GM21723 (cell line): ENCODE data around the gene REX1BD.
"Not testable (repeated sequence)": the region's sequence is repeated elsewhere in the genome, so short reads cannot be mapped to it uniquely, and the experiment has no call there.

ENCODE experiments used
- ATAC-seq: cut with Tn5 transposase; IDR thresholded peaks from one replicate; pipeline ENCODE4 v1.9.1; 2021; ENCODE audit warnings: mild to moderate bottlenecking, moderate library complexity; ENCODE audit not compliant: unreplicated experiment

Gene REX1BD

DNA sequence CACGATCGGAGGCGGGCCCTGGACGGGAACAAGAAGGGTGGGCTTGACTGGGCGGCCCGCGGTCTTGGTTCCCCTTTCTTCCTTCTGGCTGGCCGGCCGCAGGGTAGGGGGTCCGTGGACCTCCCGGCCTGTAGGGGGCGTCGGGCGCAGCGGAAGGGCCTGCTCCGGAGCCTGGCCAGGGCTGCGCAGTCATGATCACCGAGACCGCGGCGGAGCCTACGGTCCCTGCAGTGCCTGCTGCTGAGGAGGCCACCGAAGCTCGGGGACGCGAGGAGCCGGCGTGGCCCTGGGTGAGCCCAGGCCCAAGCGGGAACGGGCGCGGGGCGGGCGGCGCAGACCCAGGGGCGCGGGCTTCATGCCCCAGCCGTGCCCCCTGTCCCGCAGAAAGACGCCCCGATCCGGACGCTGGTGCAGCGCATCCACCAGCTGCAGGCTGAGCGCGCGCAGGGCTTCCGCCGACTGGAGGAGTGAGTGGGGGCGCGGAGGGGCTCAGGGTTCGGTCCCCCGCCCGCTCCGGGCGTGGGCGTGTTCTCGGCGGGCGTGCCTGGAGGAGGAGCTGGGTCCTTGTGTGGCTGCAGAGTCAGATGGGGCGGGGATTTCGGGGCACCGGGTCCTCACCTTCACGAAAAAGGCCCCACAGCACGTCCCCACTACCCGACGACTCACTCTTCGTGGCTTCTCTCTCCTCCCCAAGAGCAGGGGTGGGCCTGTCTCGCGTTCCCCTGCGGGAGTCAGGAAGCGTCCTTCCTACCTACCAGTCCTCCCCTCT is at the start of gene REX1BD:
REX1BD (plus strand) TSS at position 188 of the 769 bp plus-strand sequence; CDS start at position 192, 4 bp downstream.
- peak; percentile 73 for ATAC-seq

DNA sequence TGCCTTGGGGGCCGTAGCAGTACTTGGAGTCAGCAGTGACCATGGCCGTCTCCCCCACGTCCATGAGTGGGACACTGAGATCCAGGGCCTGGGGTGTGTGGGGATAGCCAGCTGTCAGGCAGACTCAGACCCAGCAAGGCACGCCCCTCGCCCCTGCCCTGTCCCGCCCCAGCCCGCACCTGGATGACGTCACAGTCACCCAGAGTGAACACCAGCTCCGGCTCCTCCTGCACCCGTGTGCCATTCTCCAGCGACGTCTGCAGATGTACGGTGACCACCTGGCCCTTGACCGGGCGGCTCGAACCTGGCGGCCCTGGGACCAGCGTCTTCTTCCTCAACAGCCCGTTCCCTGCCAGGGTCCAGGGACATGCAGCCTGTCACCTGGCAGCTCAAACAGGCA is 49.2 kb upstream of the REX1BD start:
- no peak for ATAC-seq

DNA sequence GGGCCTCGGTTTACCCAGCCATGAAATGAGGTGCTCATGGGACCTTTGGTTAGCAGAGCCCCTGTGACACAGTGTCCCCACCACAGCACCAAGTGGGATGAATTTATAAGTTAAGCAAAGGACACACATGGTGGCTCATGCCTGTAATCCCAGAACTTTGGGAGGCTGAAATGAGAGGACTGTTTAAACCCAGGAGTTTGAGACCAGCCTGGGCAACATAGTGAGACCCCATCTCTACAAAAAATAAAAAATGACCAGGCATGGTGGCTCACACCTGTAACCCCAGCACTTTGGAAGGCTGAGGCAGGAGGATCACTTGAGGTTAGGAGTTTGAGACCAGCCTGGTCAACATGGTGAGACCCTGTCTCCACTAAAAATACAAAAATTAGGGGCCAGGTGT is 48.4 kb upstream of the REX1BD start:
- ATAC-seq = not testable (repeated sequence)

DNA sequence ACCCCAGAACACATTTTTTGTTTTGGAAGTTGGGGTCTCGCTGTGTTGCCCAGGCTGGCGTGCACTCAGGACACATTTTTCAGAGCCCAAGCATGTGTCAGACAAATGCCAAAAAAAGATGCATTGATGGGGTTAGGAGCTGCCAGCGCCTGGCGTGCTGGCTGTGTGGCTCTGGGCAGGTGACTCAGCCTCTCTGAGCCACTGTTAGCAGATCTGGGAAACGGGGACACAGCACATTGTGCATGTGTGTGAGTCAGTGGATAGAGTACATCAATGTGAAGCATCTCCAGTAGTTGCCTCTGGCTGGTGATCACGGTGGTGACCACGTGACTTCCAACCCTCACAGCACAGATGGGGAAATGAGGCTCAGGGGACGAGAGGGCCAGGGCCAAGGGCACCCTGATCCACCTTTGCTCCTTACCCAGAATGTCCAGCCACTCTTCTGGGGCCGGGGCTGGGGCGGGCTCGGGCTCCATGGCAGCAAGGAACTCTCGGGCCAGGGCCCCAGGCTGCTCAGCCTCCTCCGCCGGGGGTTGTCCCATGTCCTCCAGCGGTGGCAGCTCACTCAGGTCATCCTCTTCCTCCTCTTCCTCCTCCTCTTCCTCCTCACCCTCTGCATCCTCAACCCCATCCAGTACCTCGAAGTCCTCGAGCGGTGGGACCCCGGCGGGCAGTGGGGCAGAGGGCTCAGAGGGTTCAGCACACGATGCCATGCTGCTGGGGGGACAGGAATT is 47.2 kb upstream of the REX1BD start:
- ATAC-seq = no peak

DNA sequence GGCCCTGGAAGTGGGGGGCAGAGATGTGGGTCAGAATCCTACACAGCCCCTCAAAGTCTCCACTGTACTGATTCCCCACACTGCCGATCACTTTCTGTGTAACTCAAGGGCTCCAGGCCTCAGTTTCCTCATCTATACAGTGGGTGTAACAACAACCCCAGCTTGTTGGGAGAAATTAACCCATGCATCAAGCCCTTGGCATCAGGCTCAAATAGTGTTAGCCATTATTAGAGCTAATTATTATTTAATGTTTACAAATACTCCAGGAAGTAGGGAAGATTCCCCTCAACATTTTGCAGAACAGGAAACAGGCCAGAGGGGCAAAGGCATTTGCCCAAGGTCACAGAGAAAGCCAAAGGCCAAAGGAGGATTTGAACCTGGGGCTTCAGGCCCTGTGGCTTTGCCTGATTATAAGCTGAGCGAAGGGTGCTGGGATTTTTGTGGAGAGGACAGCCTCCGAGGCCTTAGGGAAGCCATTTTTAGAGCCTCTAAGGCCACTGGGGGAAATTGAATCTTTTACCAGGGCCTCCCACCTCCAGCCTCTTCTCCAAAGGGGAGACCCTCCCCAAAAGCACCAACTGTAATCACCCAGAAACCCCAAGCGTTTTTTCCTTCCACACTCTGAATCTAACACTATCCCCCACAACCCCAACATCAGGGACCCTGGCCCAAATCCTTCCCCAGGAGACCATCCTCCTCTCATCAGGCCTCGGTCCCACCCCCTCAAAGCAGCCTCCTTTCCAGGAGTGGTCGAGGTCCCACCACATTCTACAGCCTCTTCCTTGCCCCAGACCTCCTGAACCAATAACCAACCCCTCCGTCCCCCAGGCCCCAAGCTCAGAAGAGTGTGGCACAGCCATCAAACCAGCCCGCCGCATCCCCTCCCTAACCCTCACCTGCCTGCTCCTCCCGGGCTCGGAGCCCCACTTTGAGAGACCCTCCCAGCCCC is 46.3 kb upstream of the REX1BD start:
- no peak for ATAC-seq

DNA sequence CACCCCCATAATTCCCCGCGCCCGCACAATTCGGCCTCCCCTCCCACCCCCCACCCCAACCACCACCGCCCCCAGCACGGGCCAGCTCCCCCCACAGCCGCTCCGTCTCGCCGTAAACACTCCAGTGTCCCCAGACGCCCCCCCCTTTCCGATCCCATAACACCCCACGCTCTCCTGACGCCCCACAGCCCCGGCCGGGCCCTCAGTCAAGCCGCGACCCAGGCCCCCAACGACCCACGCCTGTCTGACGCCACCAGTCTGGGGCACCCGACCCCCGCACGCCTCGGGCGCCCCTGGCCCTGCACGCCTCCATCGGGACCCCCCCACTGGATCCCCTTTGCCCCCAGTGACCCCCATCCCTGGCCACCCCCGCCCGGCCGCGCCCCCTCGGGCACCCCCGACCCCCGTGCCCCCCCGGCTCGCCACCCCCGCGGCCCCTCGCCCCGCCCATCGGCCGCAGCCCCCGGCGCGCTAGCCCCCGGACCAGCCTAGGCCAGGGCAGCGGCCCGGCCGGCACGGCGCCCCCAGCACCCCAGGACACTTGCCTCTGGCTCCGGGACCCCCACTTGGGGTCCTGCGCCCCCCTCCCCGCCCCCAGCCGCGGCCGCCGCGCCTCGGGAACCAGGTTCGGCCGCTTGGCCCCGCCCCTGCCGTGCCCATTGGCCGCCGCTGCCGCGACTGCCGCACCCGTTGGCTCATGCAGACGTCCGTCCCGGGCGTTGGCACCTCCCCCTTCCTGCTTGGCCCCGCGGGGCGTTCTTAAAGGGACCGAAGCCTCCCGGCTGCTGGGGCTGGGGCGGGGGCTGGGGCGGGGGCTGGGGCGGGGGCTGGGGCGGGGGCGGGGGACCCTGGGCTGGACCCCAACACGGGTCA is 45.4 kb upstream of the REX1BD start, which contains the start of gene FKBP8:
FKBP8 (minus strand) TSS at position 633 of the 873 bp plus-strand sequence. CDS start 1,603 bp downstream, outside the sequence.
- peak; percentile 86 for ATAC-seq

DNA sequence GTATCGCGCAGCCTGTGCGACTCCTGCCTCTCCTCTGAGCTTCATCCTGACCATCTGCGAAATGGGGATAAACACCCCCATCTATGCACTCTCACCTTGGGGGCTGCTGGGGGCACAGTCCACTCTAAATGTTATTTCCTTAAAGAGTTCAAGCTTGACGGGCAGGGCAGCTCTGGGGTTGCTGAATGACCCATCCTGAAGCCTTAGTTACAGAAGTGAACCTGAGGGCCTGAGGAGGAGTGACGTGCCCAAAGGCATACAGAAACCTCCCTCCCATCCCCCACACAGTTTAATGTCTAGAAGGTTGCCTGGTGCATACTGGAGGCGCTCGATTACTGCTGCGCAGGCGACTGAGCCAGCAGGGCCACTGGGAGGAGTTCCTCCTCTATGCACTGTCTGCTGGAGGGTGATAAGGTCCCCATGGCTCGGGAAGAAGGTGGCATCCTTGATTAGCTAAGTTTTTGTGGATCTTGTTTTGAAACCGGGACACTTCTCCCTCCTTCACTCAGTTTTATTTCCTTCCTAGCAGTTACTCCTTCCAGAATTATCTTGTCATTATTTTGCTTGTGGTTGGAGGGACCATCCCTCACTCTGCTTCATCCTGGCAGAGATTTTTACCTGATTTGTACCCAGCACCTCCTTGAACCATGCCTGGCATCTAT is 44.7 kb upstream of the REX1BD start:
- ATAC-seq = peak; percentile 71

DNA sequence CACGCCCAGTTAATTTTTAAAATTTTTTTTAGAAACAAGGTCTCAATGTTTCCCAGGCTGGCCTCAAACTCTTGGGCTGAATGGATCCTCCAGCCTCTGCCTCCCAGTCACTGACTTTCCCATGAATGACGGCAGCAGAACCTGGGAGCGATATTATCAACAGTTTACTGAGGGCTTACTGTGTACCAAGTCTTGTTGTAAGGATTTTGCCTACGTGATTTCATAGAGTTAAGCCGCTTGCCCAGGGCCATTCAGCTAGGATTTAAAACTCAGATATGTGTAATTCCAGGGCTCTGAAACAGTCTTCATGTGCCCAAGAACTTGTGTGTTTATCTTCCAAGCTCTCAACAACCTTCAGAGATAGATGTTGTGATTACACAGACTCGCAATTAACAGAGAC is 37.0 kb upstream of the REX1BD start:
- ATAC-seq = no peak

DNA sequence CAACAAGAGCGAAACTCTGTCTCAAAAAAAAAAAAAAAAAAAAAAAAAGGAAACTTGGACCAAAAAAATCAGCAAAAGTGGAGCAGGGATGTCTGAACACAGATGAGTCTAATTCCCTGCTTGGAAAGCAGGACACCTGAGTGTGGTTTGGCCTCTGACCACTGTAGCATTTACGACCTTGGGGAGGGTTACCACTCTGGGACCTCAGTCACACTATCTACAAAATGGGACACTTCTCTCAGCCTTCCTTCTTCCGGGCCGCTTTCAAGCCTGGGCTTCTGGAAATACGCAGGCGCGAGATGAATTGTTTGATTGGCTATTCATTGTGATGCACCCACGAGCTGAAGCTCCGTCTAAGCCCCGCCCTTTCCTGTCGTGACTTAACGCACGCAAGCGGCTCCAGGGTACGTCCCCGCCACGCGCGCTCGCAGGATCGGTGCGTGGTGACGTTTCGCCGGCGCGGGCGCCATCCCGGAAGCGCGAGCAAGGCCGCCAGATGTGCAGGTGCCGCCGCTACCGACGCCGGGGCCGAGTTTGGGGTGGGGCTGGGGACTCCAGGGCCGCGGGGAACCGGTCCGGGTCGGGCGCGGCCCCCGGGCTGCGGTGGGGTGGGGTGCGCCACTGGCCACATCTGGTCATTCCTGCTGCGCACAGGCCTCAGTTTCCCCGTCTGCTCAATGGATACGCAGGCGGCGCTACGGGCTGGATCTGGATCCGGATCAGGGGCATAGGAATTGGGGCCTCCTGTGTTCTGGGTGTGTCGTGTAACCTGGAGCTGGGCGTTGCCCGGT is 31.0 kb upstream of the REX1BD start, which contains the start of gene KXD1:
KXD1 (plus strand) TSS at position 460 of the 791 bp plus-strand sequence. CDS start 4,187 bp downstream, outside the sequence.
- ATAC-seq = peak; percentile 91

DNA sequence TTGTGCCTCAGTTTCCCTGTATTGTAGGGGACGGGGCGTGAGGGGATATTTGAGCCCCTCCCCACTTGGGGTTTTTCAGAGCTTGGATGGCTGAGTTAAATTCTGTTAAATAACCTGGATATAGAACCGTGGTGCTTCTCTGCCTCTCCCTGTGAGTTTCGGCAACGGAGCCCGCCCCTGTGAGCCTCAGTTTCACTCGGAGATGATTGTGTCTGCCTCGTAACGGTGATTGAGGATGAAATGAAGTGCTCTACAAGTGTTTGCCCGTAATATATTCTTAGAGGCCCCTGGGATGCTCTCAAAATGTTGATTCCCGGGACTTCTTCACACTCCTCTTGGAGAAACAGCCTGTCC is 30.4 kb upstream of the REX1BD start:
- no peak for ATAC-seq

DNA sequence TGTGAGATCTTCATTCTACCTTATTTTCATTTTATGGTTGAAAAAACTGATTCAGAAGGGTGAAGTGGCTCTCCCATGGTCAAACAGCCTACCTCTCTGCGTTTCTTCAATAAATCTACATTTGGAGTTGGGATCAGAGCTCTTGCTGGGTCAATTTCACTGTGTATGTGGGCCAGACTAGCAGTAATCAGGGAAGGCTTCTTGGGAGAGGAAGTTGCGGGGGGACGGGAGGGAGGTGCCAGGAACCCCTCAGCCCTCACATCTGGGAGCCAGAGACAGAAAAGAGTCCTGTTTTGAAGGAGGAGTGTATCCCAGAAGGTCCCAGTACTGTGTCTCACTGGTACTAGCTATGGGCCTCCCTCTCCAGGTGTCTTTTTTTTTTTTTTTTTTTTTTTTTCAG is 30.0 kb upstream of the REX1BD start:
- no peak for ATAC-seq

DNA sequence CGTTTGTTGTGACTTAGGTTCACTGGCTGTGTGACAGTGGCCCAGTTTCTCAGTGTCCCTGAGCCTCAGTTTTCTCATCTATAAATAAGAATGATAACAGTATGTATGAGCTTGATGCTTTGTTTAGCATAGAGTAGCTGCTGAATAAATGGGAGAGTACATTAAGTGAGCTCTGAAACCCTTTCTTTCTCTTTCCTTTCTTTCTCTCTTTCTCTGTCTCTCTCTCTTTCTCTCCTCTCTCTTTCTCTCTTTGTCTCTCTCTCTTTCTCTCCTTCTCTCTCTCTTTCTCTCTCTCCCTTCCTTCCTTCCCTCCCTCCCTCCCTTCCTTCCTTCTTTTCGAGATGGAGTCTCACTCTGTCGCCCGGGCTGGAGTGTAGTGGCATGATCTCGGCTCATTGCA is 28.9 kb upstream of the REX1BD start:
- no peak for ATAC-seq

DNA sequence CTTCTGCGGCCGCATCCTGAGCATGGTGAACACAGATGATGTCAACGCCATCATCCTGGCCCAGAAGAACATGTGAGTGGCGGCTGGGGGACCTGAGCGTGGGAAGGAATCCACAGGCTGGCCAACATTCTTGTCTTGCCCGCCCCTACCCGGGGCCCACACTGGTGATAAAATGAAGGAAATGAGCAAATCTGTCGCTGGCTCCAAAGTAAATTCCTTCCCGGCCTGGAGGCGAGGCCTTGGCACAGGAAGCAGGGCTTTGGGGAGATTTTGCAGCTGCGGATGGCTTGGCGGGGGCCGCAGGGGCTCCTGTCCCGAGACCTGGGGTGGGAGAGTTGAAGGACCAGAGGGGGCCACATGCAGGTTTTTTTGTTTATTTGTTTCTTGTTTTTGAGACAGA is 26.5 kb upstream of the REX1BD start:
- ATAC-seq = no peak

DNA sequence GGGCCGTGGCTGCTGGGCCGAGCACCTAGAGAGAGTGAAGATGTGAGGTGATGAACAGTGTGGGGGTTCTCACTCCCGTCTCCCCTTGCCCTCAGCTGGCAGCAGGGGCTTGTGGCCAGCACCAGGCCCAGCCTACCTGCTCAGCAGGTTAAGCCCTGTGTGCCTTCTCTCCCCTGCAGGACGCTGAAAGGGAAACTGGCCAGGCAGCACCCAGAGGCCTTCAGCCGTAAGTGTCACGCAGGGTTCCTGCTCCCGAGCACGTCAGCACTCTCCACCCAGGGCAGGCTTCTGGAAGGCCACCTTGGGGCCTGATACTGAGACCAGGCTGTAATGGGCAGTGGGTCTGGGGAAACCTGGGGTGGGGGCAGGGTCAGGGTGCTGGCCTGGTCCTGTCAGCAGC is 21.6 kb upstream of the REX1BD start:
- ATAC-seq = no peak

DNA sequence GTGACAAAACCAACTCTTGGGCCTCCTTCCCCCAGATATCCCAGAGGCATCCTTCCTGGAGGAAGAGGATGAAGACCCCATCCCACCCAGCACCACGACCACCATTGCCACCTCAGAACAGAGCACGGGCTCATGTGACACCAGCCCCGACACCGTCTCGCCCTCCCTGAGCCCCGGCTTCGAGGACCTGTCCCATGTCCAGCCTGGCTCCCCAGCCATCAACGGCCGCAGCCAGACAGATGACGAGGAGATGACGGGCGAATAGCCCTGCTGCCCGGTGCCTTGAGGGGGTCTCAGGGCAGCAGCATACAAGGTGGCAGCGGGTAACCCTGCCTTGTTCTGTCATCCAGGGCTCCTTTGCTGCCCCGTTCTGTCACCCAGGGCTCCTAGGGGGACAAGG is 20.2 kb upstream of the REX1BD start:
- no peak for ATAC-seq

DNA sequence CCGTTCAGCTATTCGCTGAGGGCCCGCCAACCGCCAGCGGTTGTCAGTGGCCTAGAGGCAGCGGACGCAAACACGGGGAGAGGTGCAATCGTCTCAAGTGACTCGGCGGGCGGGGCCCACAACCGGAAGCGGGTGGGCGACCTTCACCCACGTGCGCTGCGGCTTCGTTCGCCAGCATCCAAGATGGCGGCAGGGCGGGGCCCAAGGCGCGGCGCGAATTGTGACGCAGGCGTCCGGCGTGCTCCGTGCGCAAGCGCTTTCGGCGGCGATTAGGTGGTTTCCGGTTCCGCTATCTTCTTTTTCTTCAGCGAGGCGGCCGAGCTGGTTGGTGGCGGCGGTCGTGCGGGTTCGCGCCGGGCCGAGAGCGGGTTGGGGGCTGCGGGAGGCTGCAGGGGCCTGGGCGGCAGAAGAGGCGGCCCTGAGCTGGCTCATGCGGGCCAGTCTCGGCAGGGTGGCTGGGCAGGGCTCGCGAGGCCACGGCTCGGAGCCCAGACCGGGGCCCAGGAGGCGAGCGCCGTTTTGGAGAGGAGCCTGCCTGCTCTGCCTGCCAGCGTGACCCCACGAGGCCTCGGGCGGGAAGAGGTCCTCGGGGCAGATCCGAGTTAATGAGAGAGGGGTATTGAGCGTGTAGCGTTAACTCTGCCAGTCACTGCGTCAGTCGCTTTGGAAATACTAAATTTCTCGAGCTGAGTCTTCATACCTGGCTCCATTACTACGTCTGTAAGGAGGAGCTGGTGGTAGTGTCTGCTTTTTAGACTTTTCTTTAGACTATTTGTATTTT is 16.8 kb upstream of the REX1BD start, which contains the start of gene UBA52:
UBA52 (plus strand) TSS at position 294 of the 781 bp plus-strand sequence. CDS start 1,444 bp downstream, outside the sequence.
- peak; percentile 88 for ATAC-seq

DNA sequence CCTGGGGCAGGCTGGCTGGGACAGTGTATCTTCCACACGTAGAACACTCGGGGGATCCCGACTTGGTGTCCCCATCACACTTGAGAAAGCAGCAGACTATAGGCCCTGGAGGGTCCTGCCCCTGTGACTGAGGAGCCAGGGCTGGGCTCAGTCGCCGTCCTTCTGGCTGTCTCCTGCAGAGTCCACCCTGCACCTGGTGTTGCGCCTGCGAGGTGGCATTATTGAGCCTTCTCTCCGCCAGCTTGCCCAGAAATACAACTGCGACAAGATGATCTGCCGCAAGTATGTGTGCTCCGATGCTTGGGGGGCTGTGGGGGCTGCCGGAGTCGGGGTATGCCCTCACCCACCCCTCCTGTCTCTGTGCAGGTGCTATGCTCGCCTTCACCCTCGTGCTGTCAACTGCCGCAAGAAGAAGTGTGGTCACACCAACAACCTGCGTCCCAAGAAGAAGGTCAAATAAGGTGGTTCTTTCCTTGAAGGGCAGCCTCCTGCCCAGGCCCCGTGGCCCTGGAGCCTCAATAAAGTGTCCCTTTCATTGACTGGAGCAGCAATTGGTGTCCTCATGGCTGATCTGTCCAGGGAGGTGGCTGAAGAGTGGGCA is 13.8 kb upstream of the REX1BD start:
- ATAC-seq = no peak
